HepG2 (cell line): ENCODE results near the gene SNX22. TPM values are rescaled to one million over a fixed set of nuclear protein-coding genes. Genes with fewer than 3 reads are reported as not detected.

Experiments used
- ATAC-seq: fragments of 200-7000 bp; cut with Tn5 transposase; 3 replicates; pipeline ENCODE4 v1.9.1; 2020; ENCODE audit warnings: mild to moderate bottlenecking, moderate library complexity
- BruUV-seq: library from RNA; stranded (reverse); fragments of 400-500 nt; replicated peaks from 2 replicates; lab custom pipeline; 2021; lab: Mats Ljungman, UMichigan
- CTCF ChIA-PET: fragments of 300-600 bp; formaldehyde crosslinking; extraction: SDS; loops from one replicate; lab custom pipeline; 2021; ENCODE audit warnings: low total read pairs, inconsistent platforms, low intra/inter-chr PET ratio; lab: Yijun Ruan, JAX
- POLR2A ChIA-PET: fragments of 350-600 bp; sonication (Branson Sonifier 250); formaldehyde crosslinking; loops from one replicate; lab custom pipeline; 2020; ENCODE audit warnings: antibody characterized with exemption, inconsistent platforms; lab: Yijun Ruan, JAX
- DNase-seq: peaks from one replicate; pipeline ENCODE4 v3.0.0-alpha.2; 2015; ENCODE audit warnings: low spot score
- FAIRE-seq: peaks from 3 replicates; lab custom pipeline; 2011; peaks lifted over from hg19 to GRCh38; lab: Jason Lieb, UNC
- H2AFZ ChIP-seq: one replicate; pipeline ENCODE4 v1.6.1; 2011; ENCODE audit warnings: low read length, inconsistent platforms
- H3K27ac ChIP-seq: fragments of 300-600 bp; 3 replicates; pipeline ENCODE4 v1.8.0; 2011; ENCODE audit warnings: mixed run types, mild to moderate bottlenecking, mixed read lengths, low read length, inconsistent platforms; ENCODE audit not compliant: insufficient read depth; ENCODE audit errors: extremely low read length
- H3K27me3 ChIP-seq, 2 experiments: fragments of 200-600 bp in 1 of 2; 2 replicates in 1 of 2; 3 replicates in 1 of 2; pipeline versions ENCODE4 v1.6.0 to v1.8.0; 2011; ENCODE audit warnings: low read length in 2 of 2, mild to moderate bottlenecking in 2 of 2, moderate library complexity in 2 of 2, inconsistent platforms in 1 of 2; ENCODE audit not compliant: insufficient read depth in 2 of 2, control insufficient read depth in 1 of 2
- H3K36me3 ChIP-seq, 2 experiments: fragments of 200-600 bp in 1 of 2; replicated peaks in 1 of 2; 2 replicates in 1 of 2; 3 replicates in 1 of 2; pipeline versions ENCODE4 v1.5.1 to v1.8.0; 2011; ENCODE audit warnings: low read length in 2 of 2, inconsistent platforms in 1 of 2; ENCODE audit not compliant: insufficient read depth in 2 of 2, control insufficient read depth in 1 of 2
- H3K4me1 ChIP-seq: 2 replicates; pipeline ENCODE4 v1.5.1; 2012; ENCODE audit warnings: low read length, inconsistent platforms; ENCODE audit not compliant: insufficient read depth
- H3K4me2 ChIP-seq: 2 replicates; pipeline ENCODE4 v1.6.0; 2011; ENCODE audit warnings: low read depth, low read length, inconsistent platforms
- H3K4me3 ChIP-seq, 3 experiments: fragments of 200-600 bp in 1 of 3; sonication (generic), shearing (Covaris generic) in 1 of 3; replicated peaks in 1 of 3; 2 replicates each; pipeline ENCODE4 v1.5.1; 2011 to 2016; ENCODE audit warnings: low read length in 3 of 3, inconsistent platforms in 2 of 3, low read depth in 2 of 3, mild to moderate bottlenecking in 2 of 3, control low read depth in 1 of 3, mixed read lengths in 1 of 3; ENCODE audit not compliant: insufficient read depth in 1 of 3
- H3K79me2 ChIP-seq: one replicate; pipeline ENCODE4 v1.6.1; 2011; ENCODE audit warnings: low read length, inconsistent platforms; ENCODE audit not compliant: insufficient read depth
- H3K9ac ChIP-seq: 2 replicates; pipeline ENCODE4 v1.6.0; 2011; ENCODE audit warnings: mild to moderate bottlenecking, low read depth, low read length, inconsistent platforms; ENCODE audit not compliant: insufficient read depth
- H3K9me3 ChIP-seq: 2 replicates; pipeline ENCODE4 v1.5.1; 2012; ENCODE audit warnings: mild to moderate bottlenecking, low read length
- H4K20me1 ChIP-seq: 2 replicates; pipeline ENCODE4 v1.6.0; 2011; ENCODE audit warnings: inconsistent platforms, mild to moderate bottlenecking, low read length, moderate library complexity; ENCODE audit not compliant: insufficient read depth
- ARNTL ChIP-seq: sonication (generic); formaldehyde crosslinking; IDR thresholded peaks from 2 replicates; pipeline ENCODE4 v1.4.0; 2020; ENCODE audit warnings: mild to moderate bottlenecking, missing genetic modification reagents
- GFI1 ChIP-seq: sonication (generic); formaldehyde crosslinking; IDR thresholded peaks from 2 replicates; pipeline ENCODE4 v1.5.0; 2020; ENCODE audit warnings: missing genetic modification reagents, mild to moderate bottlenecking, borderline replicate concordance
- PTBP1 ChIP-seq: fragments of 200-400 bp; formaldehyde crosslinking; IDR thresholded peaks from 2 replicates; pipeline ENCODE4 v1.6.1; 2018; ENCODE audit warnings: low read length, low read depth; ENCODE audit not compliant: poor library complexity, severe bottlenecking
- RAD21 ChIP-seq: fragments of 450-650 bp; formaldehyde crosslinking; IDR thresholded peaks from 2 replicates; pipeline ENCODE4 v1.5.0; 2020; ENCODE audit warnings: mild to moderate bottlenecking
- SATB2 ChIP-seq: sonication (generic); formaldehyde crosslinking; IDR thresholded peaks from 2 replicates; pipeline ENCODE4 v1.5.0; 2020; ENCODE audit warnings: missing genetic modification reagents
- ZNF646 ChIP-seq: sonication (generic); formaldehyde crosslinking; IDR thresholded peaks from 2 replicates; pipeline ENCODE4 v1.9.0; 2021; ENCODE audit warnings: mild to moderate bottlenecking, missing genetic modification reagents
- ZSCAN20 ChIP-seq: sonication (generic); formaldehyde crosslinking; IDR thresholded peaks from 2 replicates; pipeline ENCODE4 v1.4.0; 2020; ENCODE audit warnings: missing genetic modification reagents, mild to moderate bottlenecking, borderline replicate concordance
- WGBS: methylation state at CpG from one replicate; pipeline ENCODE4 v1.1.6; 2017; ENCODE audit warnings: low lambda C conversion rate; 5-methylcytosine and 5-hydroxymethylcytosine counted together
- in situ Hi-C: cut with HindIII; loops from 2 replicates; pipeline ENCODE4 v1.10.0; 2017; ENCODE audit warnings: low pct_unique_long_range_greater_than_20kb; ENCODE audit not compliant: extremely low pct_ligation_motif_present
- intact Hi-C: fragments of 100-400 bp; cut with micrococcal nuclease; formaldehyde crosslinking; loops from one replicate; pipeline ENCODE4 v1.10.0; 2022; ENCODE audit not compliant: unreplicated experiment
- polyA plus RNA-seq, 8 experiments: library from polyadenylated mRNA; depleted of rRNA in 3 of 8; stranded (reverse) in 7 of 8; unstranded in 1 of 8; fragments of >200 nt; fragmentation: Illumina TruSeq in 4 of 8; extraction: Trizol in 4 of 8; gene quantifications; 2 replicates each; pipeline versions ENCODE4 v1.2.1 to v1.2.3, GENCODE V29; 2011 to 2016; ENCODE audit warnings: low read depth in 4 of 8, missing spikeins in 1 of 8, mixed read lengths in 1 of 8; ENCODE audit not compliant: insufficient read depth in 1 of 8
- total RNA-seq, 5 experiments: library from RNA; depleted of rRNA; stranded (reverse); fragments of >200 nt; fragmentation: Illumina TruSeq; extraction: Trizol; gene quantifications; 2 replicates each; pipeline ENCODE4 v1.2.3, GENCODE V29; 2016; ENCODE audit warnings: low read depth in 1 of 5

Gene SNX22
- total and polyA plus RNA-seq, 2 of the 13 experiments (the other 11 are each of a cell fraction or from before 2014, with no cell fraction given): 2.3 to 5.5 TPM

DNA sequence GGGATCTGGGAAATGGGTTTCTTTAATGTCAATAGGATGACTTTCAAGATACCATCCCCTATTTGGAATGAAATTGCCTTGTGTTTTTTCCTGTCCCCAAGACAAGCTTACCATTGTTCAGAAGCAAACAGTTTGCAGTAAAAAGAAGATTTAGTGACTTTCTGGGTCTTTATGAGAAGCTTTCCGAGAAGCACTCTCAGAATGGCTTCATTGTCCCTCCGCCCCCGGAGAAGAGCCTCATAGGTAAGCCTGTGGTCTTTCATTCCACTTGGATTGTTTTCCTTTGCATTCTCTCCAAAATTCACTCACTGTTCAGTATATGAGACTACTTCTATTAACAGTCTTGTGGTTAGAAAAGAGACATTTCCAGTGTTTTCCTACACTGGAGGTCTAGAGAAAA lies 25.6 kb upstream of the SNX22 start (continued):
- no peak for TF ChIP-seq ZNF646 (CRISPR knock-in tag)

GRCh38 chr15:64127521-64128270 lies 23.8 kb upstream of the SNX22 start:
- intact Hi-C loops: no loop called here
- Histone ChIP-seq H2AFZ (no peak overlapping the region), H3K9ac (no peak overlapping the region), H3K79me2 (no peaks in the 10 kb centered on the region), H3K36me3 (peaks cover 30 to 88% of the 10 kb centered on the region in 2 experiments), H3K4me1 (no peaks in the 10 kb centered on the region), H3K9me3 (no peaks in the 10 kb centered on the region), H4K20me1 (no peaks in the 10 kb centered on the region), H3K4me2 (no peak overlapping the region), H3K27ac (no peak overlapping the region), H3K4me3 (no peak overlapping the region), H3K27me3 (no peaks in the 10 kb centered on the region)
- ATAC-seq (no peak), DNase-seq (no peak), FAIRE-seq (no peak)
- BruUV-seq: no TSS peak
- 93% methylated on average over 6 of the region's 6 CpGs for WGBS
- TF ChIP-seq GFI1 (CRISPR knock-in tag) (no peak), RAD21 (CRISPR knock-in tag) (no peak), ZSCAN20 (CRISPR knock-in tag) (no peak), PTBP1 (no peak), SATB2 (CRISPR knock-in tag) (no peak), ARNTL (CRISPR knock-in tag) (no peak)
- ChIA-PET POLR2A (no interaction called here), CTCF (no interaction called here)
- in situ Hi-C loops: no loop called here
